K562 (cell line): ENCODE data around the gene ZNF385C. TPM values are rescaled to one million over a fixed set of nuclear protein-coding genes. Genes with fewer than 3 reads are reported as not detected.

Experiments used
- CREB1 ChIP-seq, 2 experiments: sonication (generic) in 1 of 2; formaldehyde crosslinking in 1 of 2; IDR thresholded peaks; 2 replicates each; pipeline versions ENCODE4 v1.6.1 to v1.8.0; 2012 to 2022; ENCODE audit warnings: inconsistent platforms in 1 of 2, mild to moderate bottlenecking in 1 of 2, missing genetic modification reagents in 1 of 2, moderate library complexity in 1 of 2
- CXXC5 ChIP-seq: fragments of 250-450 bp; sonication (Bioruptor Pico); IDR thresholded peaks from 2 replicates; pipeline ENCODE4 v1.8.0; 2022; ENCODE audit warnings: inconsistent platforms, mild to moderate bottlenecking, moderate library complexity
- FOXA3 ChIP-seq, 2 experiments: fragments of 450-650 bp in 1 of 2; sonication (generic) in 1 of 2; formaldehyde crosslinking; IDR thresholded peaks in 1 of 2; conservative IDR thresholded peaks in 1 of 2; 2 replicates each; pipeline versions ENCODE4 v1.4.0 to v1.8.0; 2020 to 2022; ENCODE audit warnings: mild to moderate bottlenecking in 2 of 2, missing genetic modification reagents in 1 of 2
- GTF2F1 ChIP-seq: IDR thresholded peaks from 2 replicates; pipeline ENCODE4 v1.6.1; 2011; ENCODE audit warnings: low read depth, low read length, improper control_type of control experiment
- HOMEZ ChIP-seq: fragments of 250-450 bp; sonication (Bioruptor Pico); IDR thresholded peaks from 2 replicates; pipeline ENCODE4 v1.4.0; 2020; ENCODE audit warnings: mild to moderate bottlenecking, moderate library complexity
- KLF16 ChIP-seq: IDR thresholded peaks from 2 replicates; pipeline ENCODE4 v1.6.1; 2016; ENCODE audit warnings: antibody characterized with exemption
- MXI1 ChIP-seq: IDR thresholded peaks from 2 replicates; pipeline ENCODE4 v1.6.1; 2011; ENCODE audit warnings: low read depth, mild to moderate bottlenecking, improper control_type of control experiment, low read length
- NBN ChIP-seq: fragments of 450-650 bp; IDR thresholded peaks from 2 replicates; pipeline ENCODE4 v1.6.1; 2016; ENCODE audit warnings: low read depth, mild to moderate bottlenecking
- NR2C1 ChIP-seq, 2 experiments: fragments of 450-650 bp; IDR thresholded peaks; 2 replicates each; pipeline ENCODE4 v1.6.1; 2017; ENCODE audit warnings: mild to moderate bottlenecking in 2 of 2, antibody characterized with exemption in 1 of 2, inconsistent platforms in 1 of 2, missing compliant biosample characterization in 1 of 2, missing genetic modification characterization in 1 of 2
- POLR2AphosphoS2 ChIP-seq: IDR thresholded peaks from 2 replicates; pipeline ENCODE4 v1.6.1; 2012; ENCODE audit warnings: low read length, improper control_type of control experiment
- SRSF3 ChIP-seq: fragments of 200-400 bp; formaldehyde crosslinking; IDR thresholded peaks from 2 replicates; pipeline ENCODE4 v1.6.1; 2016; ENCODE audit warnings: mild to moderate bottlenecking, low read length, moderate library complexity; ENCODE audit not compliant: insufficient read depth
- TRIM24 ChIP-seq, 2 experiments: fragments of 450-650 bp; IDR thresholded peaks; 2 replicates each; pipeline ENCODE4 v1.6.1; 2016
- ZNF124 ChIP-seq: sonication (generic); formaldehyde crosslinking; IDR thresholded peaks from 2 replicates; pipeline ENCODE4 v1.8.1; 2022; ENCODE audit warnings: missing genetic modification reagents
- ZNF143 ChIP-seq: sonication (generic); formaldehyde crosslinking; IDR thresholded peaks from 2 replicates; pipeline ENCODE4 v1.9.0; 2022; ENCODE audit warnings: mild to moderate bottlenecking, missing genetic modification reagents
- ZNF263 ChIP-seq: sonication (generic); formaldehyde crosslinking; IDR thresholded peaks from 2 replicates; pipeline ENCODE4 v1.8.0; 2022; ENCODE audit warnings: mild to moderate bottlenecking, missing genetic modification reagents, borderline replicate concordance
- polyA plus RNA-seq, 8 experiments: library from polyadenylated mRNA; depleted of rRNA in 4 of 8; stranded (reverse) in 5 of 8; unstranded in 3 of 8; fragments of >200 nt; fragmentation: Nextera tagmentation in 2 of 8; fragmentation: Illumina TruSeq in 1 of 8; extraction: Ambion mirVana in 2 of 8; extraction: Trizol in 1 of 8; gene quantifications; 2 replicates each; pipeline versions ENCODE4 v1.2.1 to v1.2.3, GENCODE V29; 2011 to 2014; ENCODE audit warnings: inconsistent platforms in 1 of 8, missing spikeins in 1 of 8
- total RNA-seq, 7 experiments: library from RNA; depleted of rRNA in 6 of 7; stranded (reverse); fragments of >200 nt in 6 of 7; fragmentation: Illumina TruSeq in 2 of 7; extraction: Trizol in 2 of 7; gene quantifications; 2 replicates each; pipeline versions ENCODE4 v1.2.1 to v1.2.3, GENCODE V29; 2011 to 2021; ENCODE audit warnings: low replicate concordance in 1 of 7
- TF ChIP-seq, protein P1 (sequence below): fragments of 450-650 bp; IDR thresholded peaks from 2 replicates; pipeline ENCODE4 v1.6.1; 2016; ENCODE audit warnings: antibody characterized with exemption
- TF ChIP-seq, protein P2 (sequence below): sonication (generic); formaldehyde crosslinking; IDR thresholded peaks from 2 replicates; pipeline ENCODE4 v1.8.0; 2022; ENCODE audit warnings: mild to moderate bottlenecking, low read depth, missing genetic modification reagents
- TF ChIP-seq, protein P3 (sequence below), 2 experiments: fragments of 450-650 bp; IDR thresholded peaks; 2 replicates each; pipeline ENCODE4 v1.6.1; 2018; ENCODE audit warnings: mild to moderate bottlenecking in 2 of 2, low read depth in 1 of 2; ENCODE audit not compliant: partially characterized antibody in 2 of 2

ZNF385C gene
- total and polyA plus RNA-seq, 9 of the 15 experiments (the other 6 are each of a cell fraction or from before 2014, with no cell fraction given), result 0.03 to 0.35 (median 0.18) TPM; not detected in 1

GRCh38 chr17:42120770-42121769, 22.8 kb upstream of the ZNF385C start, which contains the start of gene KAT2A (continued):
- TF ChIP-seq CREB1 (IDR thresholded peaks at IDR 0.05) (0 out of 2 replicates have a peak, but pooled peaks have one; percentile 3), CREB1 (CRISPR knock-in tag; IDR thresholded peaks at IDR 0.05) (no peak), ZNF143 (CRISPR knock-in tag) (peak; percentile 89), ZNF263 (no peak), FOXA3 (CRISPR knock-in tag; conservative IDR thresholded peaks at IDR 0.05 in 1 of 2, IDR thresholded peaks at IDR 0.05 in 1 of 2) (no peak), CXXC5 (CRISPR knock-in tag) (peak; percentile 50), KLF16 (0 out of 2 replicates have a peak, but pooled peaks have one; percentile 12), TRIM24 (IDR thresholded peaks at IDR 0.05) (no peak), SRSF3 (no peak), NBN (no peak), MXI1 (peak; percentile 73; the same call in 1 of the 2 replicates), GTF2F1 (no peak), POLR2AphosphoS2 (no peak), NR2C1 (IDR thresholded peaks at IDR 0.05) (no peak), NR2C1 (tag; IDR thresholded peaks at IDR 0.05) (0 out of 2 replicates have a peak, but pooled peaks have one; percentile 22), HOMEZ (CRISPR knock-in tag) (no peak), ZNF124 (CRISPR knock-in tag) (no peak)
- TF ChIP-seq, protein P1, sequence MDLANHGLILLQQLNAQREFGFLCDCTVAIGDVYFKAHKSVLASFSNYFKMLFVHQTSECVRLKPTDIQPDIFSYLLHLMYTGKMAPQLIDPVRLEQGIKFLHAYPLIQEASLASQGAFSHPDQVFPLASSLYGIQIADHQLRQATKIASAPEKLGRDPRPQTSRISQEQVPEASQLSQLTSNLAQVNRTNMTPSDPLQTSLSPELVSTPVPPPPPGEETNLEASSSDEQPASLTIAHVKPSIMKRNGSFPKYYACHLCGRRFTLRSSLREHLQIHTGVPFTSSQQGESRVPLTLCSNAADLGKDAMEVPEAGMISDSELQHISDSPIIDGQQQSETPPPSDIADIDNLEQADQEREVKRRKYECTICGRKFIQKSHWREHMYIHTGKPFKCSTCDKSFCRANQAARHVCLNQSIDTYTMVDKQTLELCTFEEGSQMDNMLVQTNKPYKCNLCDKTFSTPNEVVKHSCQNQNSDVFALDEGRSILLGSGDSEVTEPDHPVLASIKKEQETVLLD, result peak; percentile 89
- TF ChIP-seq, protein P2, sequence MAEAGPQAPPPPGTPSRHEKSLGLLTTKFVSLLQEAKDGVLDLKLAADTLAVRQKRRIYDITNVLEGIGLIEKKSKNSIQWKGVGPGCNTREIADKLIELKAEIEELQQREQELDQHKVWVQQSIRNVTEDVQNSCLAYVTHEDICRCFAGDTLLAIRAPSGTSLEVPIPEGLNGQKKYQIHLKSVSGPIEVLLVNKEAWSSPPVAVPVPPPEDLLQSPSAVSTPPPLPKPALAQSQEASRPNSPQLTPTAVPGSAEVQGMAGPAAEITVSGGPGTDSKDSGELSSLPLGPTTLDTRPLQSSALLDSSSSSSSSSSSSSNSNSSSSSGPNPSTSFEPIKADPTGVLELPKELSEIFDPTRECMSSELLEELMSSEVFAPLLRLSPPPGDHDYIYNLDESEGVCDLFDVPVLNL (CRISPR knock-in tag), result no peak
- TF ChIP-seq, protein P3, sequence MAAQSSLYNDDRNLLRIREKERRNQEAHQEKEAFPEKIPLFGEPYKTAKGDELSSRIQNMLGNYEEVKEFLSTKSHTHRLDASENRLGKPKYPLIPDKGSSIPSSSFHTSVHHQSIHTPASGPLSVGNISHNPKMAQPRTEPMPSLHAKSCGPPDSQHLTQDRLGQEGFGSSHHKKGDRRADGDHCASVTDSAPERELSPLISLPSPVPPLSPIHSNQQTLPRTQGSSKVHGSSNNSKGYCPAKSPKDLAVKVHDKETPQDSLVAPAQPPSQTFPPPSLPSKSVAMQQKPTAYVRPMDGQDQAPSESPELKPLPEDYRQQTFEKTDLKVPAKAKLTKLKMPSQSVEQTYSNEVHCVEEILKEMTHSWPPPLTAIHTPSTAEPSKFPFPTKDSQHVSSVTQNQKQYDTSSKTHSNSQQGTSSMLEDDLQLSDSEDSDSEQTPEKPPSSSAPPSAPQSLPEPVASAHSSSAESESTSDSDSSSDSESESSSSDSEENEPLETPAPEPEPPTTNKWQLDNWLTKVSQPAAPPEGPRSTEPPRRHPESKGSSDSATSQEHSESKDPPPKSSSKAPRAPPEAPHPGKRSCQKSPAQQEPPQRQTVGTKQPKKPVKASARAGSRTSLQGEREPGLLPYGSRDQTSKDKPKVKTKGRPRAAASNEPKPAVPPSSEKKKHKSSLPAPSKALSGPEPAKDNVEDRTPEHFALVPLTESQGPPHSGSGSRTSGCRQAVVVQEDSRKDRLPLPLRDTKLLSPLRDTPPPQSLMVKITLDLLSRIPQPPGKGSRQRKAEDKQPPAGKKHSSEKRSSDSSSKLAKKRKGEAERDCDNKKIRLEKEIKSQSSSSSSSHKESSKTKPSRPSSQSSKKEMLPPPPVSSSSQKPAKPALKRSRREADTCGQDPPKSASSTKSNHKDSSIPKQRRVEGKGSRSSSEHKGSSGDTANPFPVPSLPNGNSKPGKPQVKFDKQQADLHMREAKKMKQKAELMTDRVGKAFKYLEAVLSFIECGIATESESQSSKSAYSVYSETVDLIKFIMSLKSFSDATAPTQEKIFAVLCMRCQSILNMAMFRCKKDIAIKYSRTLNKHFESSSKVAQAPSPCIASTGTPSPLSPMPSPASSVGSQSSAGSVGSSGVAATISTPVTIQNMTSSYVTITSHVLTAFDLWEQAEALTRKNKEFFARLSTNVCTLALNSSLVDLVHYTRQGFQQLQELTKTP (IDR thresholded peaks at IDR 0.05; ENCODE audit: low read depth in 1 of 2, partially characterized antibody in 2 of 2), result peak in 1 of 2 experiments; percentile 81
